Esophagus squamous epithelium (tissue), 4 donors: ENCODE data around the gene MST1R.

Experiments
- POLR2A ChIP-seq, 4 donors: fragments of 450-650 bp; IDR thresholded peaks; one replicate each; pipeline ENCODE4 v1.6.1; 2017; ENCODE audit warnings: antibody characterized with exemption in 4 of 4, mild to moderate bottlenecking in 4 of 4, moderate library complexity in 3 of 4
- TF ChIP-seq, protein P1 (sequence below), 6 experiments: fragments of 450-650 bp in 4 of 6; fragments of 200-600 bp in 2 of 6; sonication (generic) in 2 of 6; IDR thresholded peaks; one replicate each; pipeline ENCODE4 v1.5.1; 2016 to 2019; ENCODE audit warnings: antibody characterized with exemption in 6 of 6, mild to moderate bottlenecking in 4 of 6, moderate library complexity in 4 of 6

DNA sequence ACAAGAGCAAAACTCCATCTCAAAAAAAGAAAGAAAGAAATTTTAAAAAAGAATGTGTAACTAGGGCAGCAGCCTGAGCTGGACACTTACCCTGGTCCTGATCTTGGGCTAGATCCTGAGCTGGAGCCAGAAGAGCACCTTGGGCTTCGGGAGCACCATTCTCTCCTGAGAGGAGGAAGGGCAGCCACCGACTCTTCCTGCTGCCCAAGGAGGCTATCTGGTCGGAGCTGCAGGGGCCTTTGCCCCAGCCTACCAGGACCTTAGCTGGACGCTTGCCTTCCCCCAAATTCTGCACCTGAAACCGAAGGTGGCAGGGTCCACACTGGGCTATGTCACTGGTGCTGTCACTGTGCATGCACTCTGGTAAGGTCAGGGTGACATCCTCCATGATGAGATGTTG lies 27.1 kb downstream of the MST1R start:
- TF ChIP-seq, protein P1, sequence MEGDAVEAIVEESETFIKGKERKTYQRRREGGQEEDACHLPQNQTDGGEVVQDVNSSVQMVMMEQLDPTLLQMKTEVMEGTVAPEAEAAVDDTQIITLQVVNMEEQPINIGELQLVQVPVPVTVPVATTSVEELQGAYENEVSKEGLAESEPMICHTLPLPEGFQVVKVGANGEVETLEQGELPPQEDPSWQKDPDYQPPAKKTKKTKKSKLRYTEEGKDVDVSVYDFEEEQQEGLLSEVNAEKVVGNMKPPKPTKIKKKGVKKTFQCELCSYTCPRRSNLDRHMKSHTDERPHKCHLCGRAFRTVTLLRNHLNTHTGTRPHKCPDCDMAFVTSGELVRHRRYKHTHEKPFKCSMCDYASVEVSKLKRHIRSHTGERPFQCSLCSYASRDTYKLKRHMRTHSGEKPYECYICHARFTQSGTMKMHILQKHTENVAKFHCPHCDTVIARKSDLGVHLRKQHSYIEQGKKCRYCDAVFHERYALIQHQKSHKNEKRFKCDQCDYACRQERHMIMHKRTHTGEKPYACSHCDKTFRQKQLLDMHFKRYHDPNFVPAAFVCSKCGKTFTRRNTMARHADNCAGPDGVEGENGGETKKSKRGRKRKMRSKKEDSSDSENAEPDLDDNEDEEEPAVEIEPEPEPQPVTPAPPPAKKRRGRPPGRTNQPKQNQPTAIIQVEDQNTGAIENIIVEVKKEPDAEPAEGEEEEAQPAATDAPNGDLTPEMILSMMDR (IDR thresholded peaks at IDR 0.05): no peak
- no peak for TF ChIP-seq POLR2A (IDR thresholded peaks at IDR 0.05)
